ACHN (cell line): ENCODE measurements around the gene SNX12.

Source experiments
- DNase-seq: peaks from one replicate; pipeline ENCODE4 v3.0.0-alpha.2; 2015
- in situ Hi-C: cut with HindIII; loops from 2 replicates; pipeline ENCODE4 v1.10.0; 2017; ENCODE audit warnings: low sequenced_read_pairs, low pct_ligation_motif_present, low pct_unique_long_range_greater_than_20kb

SNX12 gene

DNA sequence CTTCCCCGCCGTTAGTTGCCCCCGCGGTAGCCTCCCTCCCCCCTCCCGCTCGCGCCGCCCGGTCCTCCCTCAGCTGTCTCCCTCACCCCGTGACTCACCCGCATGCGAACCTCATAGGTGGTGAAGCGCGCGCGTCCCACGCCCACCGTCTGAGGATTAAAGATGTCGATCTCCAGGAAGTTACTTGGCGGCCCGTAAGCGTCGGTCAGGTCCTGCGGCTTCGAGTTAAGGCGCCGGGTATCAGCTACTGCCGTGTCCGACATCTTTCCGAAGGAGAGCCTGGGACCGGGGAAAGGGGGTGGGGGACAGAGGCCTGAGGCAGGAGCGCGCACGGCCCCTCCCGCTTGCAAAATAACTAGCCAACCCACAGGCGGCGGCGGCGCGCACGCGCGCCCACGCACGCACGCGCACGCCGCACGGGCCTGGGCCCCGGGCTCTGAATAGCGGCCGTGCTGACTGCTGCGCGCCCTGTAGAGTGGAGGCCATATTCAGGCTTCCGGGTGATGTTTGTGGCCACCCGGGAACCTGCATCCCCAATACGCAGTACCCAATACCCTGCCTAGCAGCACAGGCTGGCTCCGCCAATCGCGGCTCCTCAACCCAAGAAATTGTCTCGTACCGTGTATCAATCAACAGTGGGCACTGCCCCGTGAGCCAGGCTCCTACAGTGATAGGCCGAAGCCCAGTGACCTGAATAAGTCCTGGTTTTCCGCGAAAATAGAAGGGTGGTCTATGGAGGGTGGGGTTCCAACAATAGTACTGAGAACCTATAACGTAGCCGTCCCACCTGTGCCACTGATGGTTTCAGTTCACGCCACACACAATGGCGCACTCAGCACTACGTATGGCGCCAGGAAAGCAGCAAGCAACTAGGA lies at the start of gene SNX12:
SNX12 (minus strand) TSS at position 291 of the 875 bp plus-strand sequence; CDS start at position 263, 28 bp downstream.
- peak; percentile 86 for DNase-seq
- in situ Hi-C loops: no loop called here

- in situ Hi-C loops: no loop called here
- DNase-seq: no peak
Measured at GRCh38 chrX:71117358-71117757, 49.2 kb upstream of the SNX12 start.

DNA sequence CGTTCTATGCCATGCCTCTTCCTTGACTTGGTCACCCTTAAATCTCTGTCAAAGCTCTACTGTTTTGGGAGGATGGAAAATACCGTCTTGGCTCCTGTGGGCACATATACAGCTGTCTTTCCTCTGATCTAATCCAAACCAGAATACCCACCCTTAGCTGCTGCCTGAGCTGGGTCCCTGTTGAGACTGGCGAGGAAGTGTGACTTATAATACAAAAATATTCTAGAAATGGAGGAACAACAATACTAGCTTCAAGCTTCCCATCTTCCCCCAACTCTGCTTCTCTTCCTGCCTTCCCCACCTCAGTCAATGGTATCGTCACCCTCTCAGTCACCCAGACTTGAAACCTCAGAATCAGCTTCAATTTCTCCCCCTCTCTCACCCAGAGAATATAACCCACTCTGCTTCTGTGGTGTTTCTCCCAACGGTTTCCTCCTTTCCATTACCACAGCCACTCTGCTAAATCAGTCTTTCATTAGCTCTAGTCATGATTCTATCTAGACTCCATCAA lies 43.8 kb upstream of the SNX12 start:
- in situ Hi-C loops: no loop called here
- DNase-seq: no peak

- no peak for DNase-seq
Measured at GRCh38 chrX:71111141-71111843, 43.2 kb upstream of the SNX12 start, which contains the start of gene IL2RG. TSS of gene IL2RG (minus strand) at chrX:71111577. CDS start at chrX:71111539, 38 bp downstream.

DNA sequence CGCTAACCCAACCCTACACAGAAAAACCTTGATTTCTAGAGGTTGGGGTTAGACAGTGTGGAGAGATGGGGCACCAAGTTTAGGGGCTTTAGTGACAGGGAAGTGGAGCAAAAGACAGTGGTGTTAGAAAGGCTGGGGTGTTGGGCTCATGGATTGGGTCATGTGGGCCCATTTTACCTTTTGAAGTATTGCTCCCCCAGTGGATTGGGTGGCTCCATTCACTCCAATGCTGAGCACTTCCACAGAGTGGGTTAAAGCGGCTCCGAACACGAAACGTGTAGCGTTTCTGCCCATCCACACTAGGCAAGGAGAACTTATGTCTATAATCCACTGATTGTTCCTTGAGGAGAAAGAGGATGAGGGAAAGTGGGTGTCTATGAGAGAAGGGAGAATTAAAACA lies 40.9 kb upstream of the SNX12 start:
- in situ Hi-C loops: no loop called here
- no peak for DNase-seq

More at GRCh38 chrX:71111141-71111843, 43.2 kb upstream of the SNX12 start, which contains the start of gene IL2RG:
- in situ Hi-C loops: no loop called here

DNA sequence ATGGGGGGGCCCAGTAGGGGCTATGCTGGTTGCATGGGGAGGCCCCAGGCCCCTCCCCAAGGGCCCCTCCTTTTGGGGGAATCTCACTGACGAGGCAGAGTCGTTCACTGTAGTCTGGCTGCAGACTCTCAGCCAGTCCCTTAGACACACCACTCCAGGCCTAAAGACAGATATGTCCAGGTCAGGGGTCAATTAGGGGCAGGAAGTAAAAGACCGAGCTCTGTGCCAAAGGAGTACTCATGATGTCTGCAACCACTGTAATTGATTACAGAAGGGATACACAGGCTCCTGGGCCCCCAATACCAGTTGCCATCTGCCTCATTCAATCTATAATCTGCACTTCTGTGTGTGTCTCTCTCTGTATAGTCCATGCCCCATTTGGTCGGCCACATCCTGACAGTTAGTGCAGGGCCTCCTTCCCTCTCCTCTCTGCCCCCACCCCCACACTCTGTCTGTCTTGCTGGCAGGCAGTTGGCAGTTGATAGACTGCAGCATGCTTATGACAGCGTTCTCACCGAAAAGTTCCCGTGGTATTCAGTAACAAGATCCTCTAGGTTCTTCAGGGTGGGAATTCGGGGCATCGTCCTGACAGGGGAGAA lies 39.7 kb upstream of the SNX12 start:
- no peak for DNase-seq
- in situ Hi-C loops: no loop called here

DNA sequence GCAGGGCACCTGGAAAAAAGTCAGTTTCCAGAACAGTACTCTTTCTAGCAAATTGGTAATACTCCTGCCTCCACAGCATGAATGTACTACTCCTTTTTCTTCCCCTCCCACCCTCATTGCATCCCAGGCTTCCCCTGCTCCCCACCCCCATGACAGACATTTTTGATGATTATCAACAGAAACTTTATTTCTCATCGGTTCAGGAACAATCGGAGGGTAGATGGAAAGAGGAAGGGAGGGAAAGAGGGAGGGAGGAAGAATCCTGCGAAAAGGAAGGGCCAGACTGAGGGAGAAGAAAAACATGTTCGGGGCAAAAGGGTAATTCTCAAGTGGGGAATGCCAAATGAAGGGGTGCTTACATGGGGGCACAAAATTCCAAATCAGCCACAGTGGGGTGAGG lies 39.1 kb upstream of the SNX12 start:
- in situ Hi-C loops: no loop called here
- no peak for DNase-seq

GRCh38 chrX:71106427-71106826 lies 38.3 kb upstream of the SNX12 start, which contains the start of gene CXorf65:
TSS of gene CXorf65 (minus strand) at chrX:71106740. CDS start at chrX:71106556, 184 bp downstream.
- no peak for DNase-seq
- in situ Hi-C loops: no loop called here

- in situ Hi-C loops: no loop called here
- DNase-seq: no peak
Measured at GRCh38 chrX:71105628-71106027, 37.5 kb upstream of the SNX12 start.

DNA sequence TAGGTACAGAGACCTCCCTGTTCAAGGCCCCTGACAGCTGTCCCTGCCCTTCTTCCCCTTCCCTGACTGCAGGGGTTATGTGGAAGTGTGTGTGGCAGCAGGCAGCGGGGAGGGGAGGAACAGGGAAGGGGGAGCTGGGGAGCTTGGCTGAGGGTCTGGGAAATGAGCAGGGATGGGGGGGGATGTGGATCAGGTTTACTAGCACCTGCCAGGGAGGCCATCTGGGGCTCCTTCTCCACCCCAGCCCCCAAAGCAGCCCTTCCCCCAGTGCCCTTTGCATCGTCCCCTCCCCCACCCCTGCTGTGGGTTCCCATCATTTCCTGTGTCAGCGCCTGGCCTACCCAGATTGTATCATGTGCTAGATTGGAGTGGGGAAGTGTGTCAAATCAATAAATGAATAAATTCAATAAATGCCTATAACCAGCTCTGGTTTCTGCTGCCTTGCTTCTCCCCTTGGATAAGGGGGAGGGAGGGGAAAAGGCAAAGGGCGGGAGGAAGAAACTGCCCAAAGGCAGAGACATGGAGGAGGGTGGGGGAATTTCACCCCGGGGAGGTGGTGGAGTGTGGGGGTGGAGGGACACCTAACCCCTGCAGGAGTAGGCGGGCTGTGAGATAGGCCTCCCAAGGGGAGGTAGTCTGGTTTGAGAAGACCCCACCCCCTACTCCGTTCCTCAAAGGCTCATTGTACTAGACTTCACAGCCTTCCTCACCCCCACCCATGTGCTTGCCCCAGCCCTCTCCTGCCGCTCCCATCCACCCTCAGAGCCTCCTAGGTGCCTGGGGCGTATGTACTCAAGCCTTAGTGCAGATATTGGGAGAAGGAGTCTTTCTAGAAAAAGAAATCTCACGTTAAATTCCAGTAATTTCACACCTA lies 35.2 kb upstream of the SNX12 start:
- in situ Hi-C loops: no loop called here
- no peak for DNase-seq

DNA sequence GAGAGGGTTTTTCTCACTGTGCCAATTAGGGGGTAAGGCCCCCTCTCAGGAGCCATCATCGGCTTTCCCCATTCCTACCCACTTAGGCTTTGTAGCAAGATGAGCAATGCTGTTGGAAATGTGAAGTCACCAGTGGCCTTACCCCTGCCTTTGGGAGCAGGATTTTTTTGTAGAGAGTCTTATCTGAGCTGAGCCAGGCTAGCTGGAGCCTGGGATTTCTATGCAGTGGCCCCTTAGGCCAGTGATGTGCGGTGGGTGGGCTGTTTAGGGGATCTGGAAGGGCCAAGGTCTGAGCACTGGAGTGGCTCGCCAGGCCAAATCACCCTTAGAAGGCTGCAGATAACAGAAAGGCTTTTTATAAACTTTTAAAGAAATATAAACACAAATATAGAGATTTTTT lies 34.2 kb upstream of the SNX12 start:
- in situ Hi-C loops: no loop called here
- no peak for DNase-seq

DNA sequence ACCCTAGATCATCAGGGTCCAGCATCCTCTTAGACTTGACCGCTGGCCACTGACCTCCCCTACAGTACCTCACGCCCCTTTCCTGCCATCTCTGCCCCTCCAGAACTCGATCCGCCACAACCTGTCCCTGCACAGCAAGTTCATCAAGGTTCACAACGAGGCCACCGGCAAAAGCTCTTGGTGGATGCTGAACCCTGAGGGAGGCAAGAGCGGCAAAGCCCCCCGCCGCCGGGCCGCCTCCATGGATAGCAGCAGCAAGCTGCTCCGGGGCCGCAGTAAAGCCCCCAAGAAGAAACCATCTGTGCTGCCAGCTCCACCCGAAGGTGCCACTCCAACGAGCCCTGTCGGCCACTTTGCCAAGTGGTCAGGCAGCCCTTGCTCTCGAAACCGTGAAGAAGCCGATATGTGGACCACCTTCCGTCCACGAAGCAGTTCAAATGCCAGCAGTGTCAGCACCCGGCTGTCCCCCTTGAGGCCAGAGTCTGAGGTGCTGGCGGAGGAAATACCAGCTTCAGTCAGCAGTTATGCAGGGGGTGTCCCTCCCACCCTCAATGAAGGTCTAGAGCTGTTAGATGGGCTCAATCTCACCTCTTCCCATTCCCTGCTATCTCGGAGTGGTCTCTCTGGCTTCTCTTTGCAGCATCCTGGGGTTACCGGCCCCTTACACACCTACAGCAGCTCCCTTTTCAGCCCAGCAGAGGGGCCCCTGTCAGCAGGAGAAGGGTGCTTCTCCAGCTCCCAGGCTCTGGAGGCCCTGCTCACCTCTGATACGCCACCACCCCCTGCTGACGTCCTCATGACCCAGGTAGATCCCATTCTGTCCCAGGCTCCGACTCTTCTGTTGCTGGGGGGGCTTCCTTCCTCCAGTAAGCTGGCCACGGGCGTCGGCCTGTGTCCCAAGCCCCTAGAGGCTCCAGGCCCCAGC lies 32.7 kb upstream of the SNX12 start:
- in situ Hi-C loops: no loop called here
- no peak for DNase-seq

DNA sequence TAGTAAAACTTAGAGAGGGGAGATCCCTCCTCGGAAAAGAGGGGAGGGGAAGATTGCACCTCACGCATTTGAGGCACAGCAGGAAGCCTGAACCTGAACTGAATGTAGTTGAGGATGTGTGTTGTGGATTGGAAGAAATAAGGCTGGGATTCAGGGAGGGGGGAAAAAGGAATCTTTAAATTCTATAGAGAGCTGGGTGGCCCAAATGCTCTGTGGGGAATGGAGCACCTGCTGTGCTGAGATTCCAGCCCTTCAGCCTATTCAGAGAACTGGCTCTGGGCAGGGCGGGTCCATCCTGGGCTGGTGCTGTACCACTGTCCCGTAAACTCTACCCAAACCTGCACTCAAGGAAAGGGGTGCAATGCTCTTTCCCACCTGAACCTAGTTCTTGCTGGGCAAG lies 31.6 kb upstream of the SNX12 start:
- no peak for DNase-seq
- in situ Hi-C loops: no loop called here

DNA sequence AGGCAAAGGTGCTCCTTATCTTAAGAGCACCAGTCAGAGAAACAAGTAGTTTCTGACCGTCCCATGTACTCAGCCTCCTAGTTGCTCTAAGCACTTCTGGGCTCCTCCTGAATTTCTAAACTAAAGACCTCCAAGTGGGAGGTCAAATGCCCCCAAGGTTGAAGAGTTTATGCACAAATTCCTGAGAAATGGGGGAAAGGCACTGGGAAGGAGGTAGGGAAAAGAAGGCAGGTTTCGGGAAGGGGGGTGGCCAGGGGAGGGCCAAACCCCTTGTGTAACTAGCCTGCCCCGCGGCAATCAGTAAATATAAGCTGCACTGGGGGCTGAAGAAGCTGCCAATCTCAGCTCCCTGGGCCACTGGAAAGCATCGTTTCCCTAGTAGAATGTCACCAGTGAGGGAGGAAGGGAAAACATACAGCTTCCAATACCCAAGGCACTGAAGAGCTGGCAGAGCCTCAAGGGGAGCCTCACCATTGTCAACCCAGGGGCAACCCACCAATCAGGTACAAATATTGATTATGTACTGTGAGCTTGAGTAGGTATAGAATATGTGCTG lies 30.9 kb upstream of the SNX12 start:
- in situ Hi-C loops: no loop called here
- no peak for DNase-seq

GRCh38 chrX:71098302-71098701 lies 30.2 kb upstream of the SNX12 start:
- in situ Hi-C loops: no loop called here
- DNase-seq: peak; percentile 44

DNA sequence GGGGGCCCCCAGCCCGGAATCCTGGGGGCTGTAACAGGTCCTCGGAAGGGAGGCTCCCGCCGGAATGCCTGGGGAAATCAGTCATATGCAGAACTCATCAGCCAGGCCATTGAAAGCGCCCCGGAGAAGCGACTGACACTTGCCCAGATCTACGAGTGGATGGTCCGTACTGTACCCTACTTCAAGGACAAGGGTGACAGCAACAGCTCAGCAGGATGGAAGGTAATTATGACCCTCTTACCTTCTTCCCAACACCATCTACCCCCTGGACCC lies 28.6 kb upstream of the SNX12 start:
- in situ Hi-C loops: no loop called here
- no peak for DNase-seq
